WTC11 (cell line): Measurements from ENCODE around the gene LPAR3. TPM values are rescaled to one million over a fixed set of nuclear protein-coding genes. Genes with fewer than 3 reads are reported as not detected.

ENCODE experiments used
- ATAC-seq: fragments of 200-7000 bp; cut with Tn5 transposase; 2 replicates; pipeline ENCODE4 v1.10.0; 2021; ENCODE audit warnings: mild to moderate bottlenecking, moderate library complexity
- CTCF ChIA-PET: fragments of 300-600 bp; sonication (Branson Sonifier 250); formaldehyde crosslinking; loops from one replicate; lab custom pipeline; 2021; ENCODE audit warnings: antibody characterized with exemption; lab: Charles Lee
- POLR2A ChIA-PET: fragments of 350-600 bp; sonication (Branson Sonifier 250); formaldehyde crosslinking; loops from one replicate; lab custom pipeline; 2021; ENCODE audit warnings: antibody characterized with exemption; lab: Charles Lee
- DNase-seq: peaks from one replicate; pipeline ENCODE4 v3.0.0; 2021; ENCODE audit warnings: low spot score
- H3K27ac Mint-ChIP-seq: 2 replicates; pipeline ENCODE4 v1.8.0; 2021; ENCODE audit warnings: mixed read lengths
- H3K27me3 Mint-ChIP-seq: 2 replicates; pipeline ENCODE4 v1.8.0; 2021; ENCODE audit warnings: low read depth, mild to moderate bottlenecking, moderate library complexity, mixed read lengths
- H3K36me3 Mint-ChIP-seq: 2 replicates; pipeline ENCODE4 v1.8.0; 2021; ENCODE audit warnings: mixed read lengths
- H3K4me1 Mint-ChIP-seq: 2 replicates; pipeline ENCODE4 v1.8.0; 2022; ENCODE audit warnings: mixed read lengths
- H3K4me3 Mint-ChIP-seq: 2 replicates; pipeline ENCODE4 v1.8.0; 2021; ENCODE audit warnings: mild to moderate bottlenecking, moderate library complexity, mixed read lengths
- H3K9me3 Mint-ChIP-seq: 2 replicates; pipeline ENCODE4 v1.8.0; 2021; ENCODE audit warnings: mixed read lengths
- AFF4 ChIP-seq: sonication (generic); formaldehyde crosslinking; IDR thresholded peaks from 2 replicates; pipeline ENCODE4 v1.8.1; 2023; ENCODE audit warnings: mild to moderate bottlenecking, missing genetic modification reagents, borderline replicate concordance
- E2F4 ChIP-seq: sonication (generic); formaldehyde crosslinking; IDR thresholded peaks from 2 replicates; pipeline ENCODE4 v1.8.1; 2022; ENCODE audit warnings: low read depth, mild to moderate bottlenecking, moderate library complexity, missing genetic modification reagents, borderline replicate concordance
- E2F5 ChIP-seq: sonication (generic); formaldehyde crosslinking; IDR thresholded peaks from 2 replicates; pipeline ENCODE4 v1.8.1; 2022; ENCODE audit warnings: mild to moderate bottlenecking, moderate library complexity, missing genetic modification reagents
- ETV6 ChIP-seq: sonication (generic); formaldehyde crosslinking; IDR thresholded peaks from 2 replicates; pipeline ENCODE4 v1.8.1; 2022; ENCODE audit warnings: mild to moderate bottlenecking, missing genetic modification reagents
- HMGXB4 ChIP-seq: sonication (generic); formaldehyde crosslinking; IDR thresholded peaks from 2 replicates; pipeline ENCODE4 v1.8.1; 2023; ENCODE audit warnings: mild to moderate bottlenecking, moderate library complexity, missing genetic modification reagents
- NFYB ChIP-seq: sonication (generic); formaldehyde crosslinking; conservative IDR thresholded peaks from 2 replicates; pipeline ENCODE4 v1.8.0; 2022; ENCODE audit warnings: low read depth, missing genetic modification reagents
- NR3C1 ChIP-seq: sonication (generic); formaldehyde crosslinking; conservative IDR thresholded peaks from 2 replicates; pipeline ENCODE4 v1.8.1; 2023; ENCODE audit warnings: low read depth, mild to moderate bottlenecking, missing genetic modification reagents
- PREB ChIP-seq: sonication (generic); formaldehyde crosslinking; IDR thresholded peaks from 2 replicates; pipeline ENCODE4 v1.8.1; 2022; ENCODE audit warnings: mild to moderate bottlenecking, missing genetic modification reagents, moderate library complexity, borderline replicate concordance
- RELA ChIP-seq: sonication (generic); formaldehyde crosslinking; IDR thresholded peaks from 2 replicates; pipeline ENCODE4 v1.8.1; 2022; ENCODE audit warnings: missing genetic modification reagents, mild to moderate bottlenecking, borderline replicate concordance
- TCF7 ChIP-seq: sonication (generic); formaldehyde crosslinking; IDR thresholded peaks from 2 replicates; pipeline ENCODE4 v1.8.0; 2022; ENCODE audit warnings: mild to moderate bottlenecking, low read depth, missing genetic modification reagents, moderate library complexity
- ZMAT4 ChIP-seq: fragments of 250-450 bp; sonication (Bioruptor Pico); IDR thresholded peaks from 2 replicates; pipeline ENCODE4 v1.9.0; 2021; ENCODE audit warnings: mild to moderate bottlenecking
- ZNF317 ChIP-seq: sonication (generic); formaldehyde crosslinking; IDR thresholded peaks from 2 replicates; pipeline ENCODE4 v1.8.1; 2023; ENCODE audit warnings: low read depth, mild to moderate bottlenecking, moderate library complexity, missing genetic modification reagents, borderline replicate concordance
- ZNF396 ChIP-seq: fragments of 250-450 bp; sonication (Bioruptor Pico); IDR thresholded peaks from 2 replicates; pipeline ENCODE4 v1.8.0; 2021; ENCODE audit warnings: mild to moderate bottlenecking, moderate library complexity, borderline replicate concordance
- ZNF416 ChIP-seq: fragments of 250-450 bp; sonication (Bioruptor Pico); IDR thresholded peaks from 2 replicates; pipeline ENCODE4 v1.9.0; 2021; ENCODE audit warnings: mild to moderate bottlenecking, inconsistent platforms
- ZSCAN18 ChIP-seq: fragments of 250-450 bp; sonication (Bioruptor Pico); IDR thresholded peaks from 2 replicates; pipeline ENCODE4 v2.1.2; 2022; ENCODE audit warnings: mild to moderate bottlenecking, moderate library complexity
- total RNA-seq: library from RNA; stranded (reverse); gene quantifications from 3 replicates; pipeline ENCODE4 v1.2.3, GENCODE V29; 2021

LPAR3 gene
- total RNA-seq, 1 experiment from 2014 or later = 33.3 TPM

- POLR2A ChIA-PET = no interaction called here
- H3K27ac Mint-ChIP-seq = no peak overlapping the region
- no peaks in the 10 kb centered on the region for H3K27me3 Mint-ChIP-seq
- no peaks in the 10 kb centered on the region for H3K9me3 Mint-ChIP-seq
- ATAC-seq = no peak
- H3K36me3 Mint-ChIP-seq = peaks cover 3% of the 10 kb centered on the region; the same call in 1 of the 2 replicates
- no peak overlapping the region for H3K4me3 Mint-ChIP-seq
- H3K4me1 Mint-ChIP-seq = peaks cover 23% of the 10 kb centered on the region
- no peak for TF ChIP-seq AFF4 (CRISPR knock-in tag)
- TF ChIP-seq ZNF396 = no peak
- no peak for TF ChIP-seq NFYB (CRISPR knock-in tag)
- no peak for TF ChIP-seq ZMAT4
- no peak for TF ChIP-seq E2F4 (CRISPR knock-in tag)
- TF ChIP-seq ETV6 = no peak
- TF ChIP-seq TCF7 (CRISPR knock-in tag) = no peak
- TF ChIP-seq ZNF317 (CRISPR knock-in tag) = no peak
- TF ChIP-seq ZSCAN18 (CRISPR knock-in tag) = no peak
- TF ChIP-seq, all 79 proteins: peak for 0
- no peak for DNase-seq
- CTCF ChIA-PET = no interaction called here
Observed at GRCh38 chr1:84845357-84845756, 47.6 kb downstream of the LPAR3 start.

GRCh38 chr1:84844094-84844493 lies 48.9 kb downstream of the LPAR3 start:
- ChIA-PET CTCF (interaction anchor here (2.2 kb wide), 1 partner anchor 62 kb away, joined by 12 read pairs; no protein-coding TSS in a partner anchor), POLR2A (no interaction called here)
- Mint-ChIP-seq H3K9me3 (no peaks in the 10 kb centered on the region), H3K27me3 (no peaks in the 10 kb centered on the region), H3K4me1 (peaks cover 23% of the 10 kb centered on the region), H3K4me3 (no peak overlapping the region), H3K27ac (no peak overlapping the region), H3K36me3 (no peaks in the 10 kb centered on the region)
- no peak for TF ChIP-seq E2F5 (CRISPR knock-in tag)
- TF ChIP-seq RELA (CRISPR knock-in tag) = no peak
- TF ChIP-seq ZNF317 (CRISPR knock-in tag) = no peak
- TF ChIP-seq HMGXB4 (CRISPR knock-in tag) = no peak
- no peak for TF ChIP-seq NR3C1 (CRISPR knock-in tag)
- TF ChIP-seq ZNF416 = no peak
- TF ChIP-seq PREB (CRISPR knock-in tag) = no peak
- ATAC-seq (no peak), DNase-seq (no peak)
